GM20431 (cell line): ENCODE results near the gene ATP6V1F.
"Not testable (repeated sequence)": the region's sequence is repeated elsewhere in the genome, so short reads cannot be mapped to it uniquely, and the experiment has no call there.

Source experiments
- in situ Hi-C: fragments of 300-500 bp; cut with MseI, MboI; formaldehyde crosslinking; loops from one replicate; pipeline ENCODE4 v1.15.0; 2020; ENCODE audit warnings: low sequenced_read_pairs; ENCODE audit not compliant: unreplicated experiment

The ATP6V1F gene

GRCh38 chr7:128912709-128913495, 50.2 kb downstream of the ATP6V1F start:
- in situ Hi-C loops: not testable (repeated sequence)

DNA sequence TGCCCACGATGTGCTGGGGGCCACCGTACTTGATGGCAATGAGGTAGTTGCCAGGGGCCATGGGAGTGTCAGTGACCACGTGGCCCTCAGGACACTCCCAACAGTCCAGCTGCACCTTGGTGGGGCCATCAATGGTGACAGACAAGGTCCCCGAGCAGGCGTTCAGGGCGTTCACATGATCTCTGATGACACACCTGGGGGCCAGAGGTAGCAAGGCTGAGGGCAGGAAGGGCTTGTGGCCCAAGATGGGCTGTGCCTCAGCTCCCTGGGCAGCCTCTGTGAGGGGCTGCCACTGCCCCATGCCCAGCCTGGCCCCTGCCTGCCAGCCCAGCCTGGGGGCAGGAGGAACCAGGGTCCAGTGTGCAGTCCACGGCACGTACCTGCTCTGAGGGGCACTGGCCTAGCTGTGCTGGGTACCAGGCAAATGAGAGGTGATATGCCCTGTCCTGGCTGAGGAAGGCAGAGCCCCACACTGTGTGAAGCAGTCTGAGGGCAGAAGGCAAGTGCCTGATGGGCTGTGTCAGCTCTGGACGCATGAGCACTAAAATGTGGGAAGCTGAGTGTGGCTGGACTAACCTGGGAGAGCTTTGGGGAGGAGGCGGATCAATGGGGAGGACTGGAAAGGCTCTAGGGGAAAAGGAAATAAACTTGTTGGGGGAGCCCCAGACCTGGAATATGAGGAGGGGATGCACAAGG, 51.4 kb downstream of the ATP6V1F start:
- in situ Hi-C loops: no loop called here

DNA sequence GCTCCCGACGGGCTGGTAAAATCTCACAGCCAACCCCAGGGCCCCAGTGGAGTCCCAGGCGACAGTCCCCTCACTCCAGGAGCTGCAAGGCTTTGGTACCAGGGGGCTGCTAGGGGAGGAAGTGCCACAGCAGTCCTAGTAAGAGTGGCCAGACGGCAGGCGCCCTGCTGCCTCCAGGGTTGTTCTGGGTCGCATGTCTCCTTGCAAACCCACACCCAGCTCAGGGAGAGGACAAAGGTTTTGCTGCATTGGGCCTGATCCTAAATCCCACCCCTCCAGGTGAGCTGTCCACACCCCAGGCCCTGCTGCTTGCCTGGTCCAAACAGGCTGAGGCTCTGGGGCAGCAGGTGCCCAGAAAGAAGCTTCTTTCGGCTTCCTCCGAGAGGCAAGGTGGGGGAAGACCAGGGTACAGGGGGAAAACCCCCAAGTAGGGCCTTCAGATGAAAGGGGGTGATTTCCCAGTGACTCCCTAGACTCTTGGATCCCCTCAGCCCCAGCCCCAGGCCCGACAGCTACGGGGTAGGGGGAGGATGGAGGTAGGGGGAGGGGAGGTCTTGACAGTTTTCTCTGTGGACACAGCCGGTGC, 52.0 kb downstream of the ATP6V1F start:
- in situ Hi-C loops: no loop called here

DNA sequence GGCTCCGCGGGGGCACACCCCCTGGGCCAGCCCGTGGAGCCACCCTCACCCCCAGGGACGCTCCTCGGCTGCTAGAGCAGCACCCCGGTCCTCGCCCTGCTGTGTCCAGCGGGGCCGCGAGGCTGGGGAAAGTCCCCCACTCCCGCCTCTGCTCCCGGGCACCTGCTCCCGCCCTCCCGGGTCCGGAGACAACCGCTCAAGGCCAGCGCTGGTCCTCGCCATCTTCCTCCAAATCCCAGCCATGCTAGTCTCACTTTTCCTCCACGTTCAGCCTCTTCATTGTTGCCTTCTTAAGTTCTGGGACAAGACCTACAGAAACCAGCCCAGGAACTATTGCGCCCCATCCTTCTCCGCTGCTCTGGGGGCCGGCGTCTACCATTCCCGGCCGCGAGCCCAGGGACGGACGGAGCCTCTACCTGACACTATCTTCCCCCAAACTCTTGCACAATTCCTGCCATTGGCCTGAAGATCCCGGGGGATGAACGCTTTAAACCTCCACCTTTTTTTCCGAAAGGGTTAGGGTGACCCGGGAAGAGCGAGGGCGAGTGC, 52.7 kb downstream of the ATP6V1F start:
- in situ Hi-C loops: no loop called here
